Natural killer cell treated with Interleukin-12 subunit alpha and Interleukin-12 subunit beta and Interleukin-15 and Interleukin-18, amount 100 ng/mL, for 72 hours (primary cell): ENCODE results near the gene PRC1. TPM values are rescaled to one million over a fixed set of nuclear protein-coding genes. Genes with fewer than 3 reads are reported as not detected.
A peak's percentile ranks its signal among the peaks of the same experiment; 100 is the strongest.
"Not testable (repeated sequence)": the region's sequence is repeated elsewhere in the genome, so short reads cannot be mapped to it uniquely, and the experiment has no call there.

Source experiments
- ATAC-seq, 2 donors: fragments of 150-1000 bp; cut with Tn5 transposase in 1 of 2; sonication (Bioruptor Pico), chemical (Tn5 transposase) in 1 of 2; 2 replicates each; pipeline ENCODE4 v1.10.0; 2021
- DNase-seq: peaks from one replicate; pipeline ENCODE4 v3.0.0; 2022; ENCODE audit warnings: low spot score
- H3K27ac Mint-ChIP-seq, 2 donors: 1 replicate in 1 of 2; 2 replicates in 1 of 2; pipeline ENCODE4 v1.8.0; 2022; ENCODE audit warnings: mixed read lengths in 2 of 2, mild to moderate bottlenecking in 1 of 2, moderate library complexity in 1 of 2
- H3K27me3 Mint-ChIP-seq, 2 donors: 1 replicate in 1 of 2; 2 replicates in 1 of 2; pipeline ENCODE4 v1.8.0; 2022; ENCODE audit warnings: mixed read lengths in 2 of 2
- H3K36me3 Mint-ChIP-seq: one replicate; pipeline ENCODE4 v1.8.0; 2022; ENCODE audit warnings: mixed read lengths
- H3K4me1 Mint-ChIP-seq, 2 donors: 1 replicate in 1 of 2; 2 replicates in 1 of 2; pipeline ENCODE4 v1.8.0; 2022; ENCODE audit warnings: low read depth in 2 of 2, mixed read lengths in 2 of 2, mild to moderate bottlenecking in 1 of 2
- H3K4me3 Mint-ChIP-seq: one replicate; pipeline ENCODE4 v1.8.0; 2022; ENCODE audit warnings: mixed read lengths
- H3K9me3 Mint-ChIP-seq: 2 replicates; pipeline ENCODE4 v1.8.0; 2022; ENCODE audit warnings: mixed read lengths
- total RNA-seq, 2 donors: library from RNA; stranded (reverse); gene quantifications; one replicate each; pipeline ENCODE4 v1.2.3, GENCODE V29; 2022

PRC1 gene
- total RNA-seq, 2 donors from 2014 or later: 84.3 to 160 TPM

- Mint-ChIP-seq H3K4me1 (peaks cover 28 to 39% of the 10 kb centered on the region in 2 donors), H3K4me3 (peak overlapping the region; percentile 7), H3K36me3 (no peaks in the 10 kb centered on the region), H3K27me3 (no peaks in the 10 kb centered on the region), H3K27ac (peak overlapping the region; percentile 36 to 65), H3K9me3 (no peaks in the 10 kb centered on the region)
- no peak for ATAC-seq
- no peak for DNase-seq
Observed at GRCh38 chr15:91017716-91018115, 23.4 kb upstream of the PRC1 start.

DNA sequence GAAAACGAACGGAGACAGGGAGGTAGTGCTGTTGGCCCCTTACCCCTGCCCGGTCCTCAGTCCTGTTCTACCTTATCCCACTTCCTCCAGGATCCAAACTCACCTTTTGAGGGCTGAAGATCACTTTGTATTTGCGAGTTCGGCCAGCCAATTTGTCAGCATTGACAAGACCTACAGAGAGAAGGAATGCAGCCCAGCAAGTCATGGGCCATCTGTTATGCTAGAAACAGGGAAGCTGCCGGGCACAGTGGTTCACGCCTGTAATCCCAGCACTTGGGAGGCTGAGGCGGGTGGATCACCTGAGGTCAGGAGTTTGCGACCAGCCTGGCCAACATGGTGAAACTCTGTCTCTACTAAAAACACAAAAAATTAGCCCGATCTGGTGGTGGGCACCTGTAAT is 19.4 kb upstream of the PRC1 start:
- H3K4me3 Mint-ChIP-seq, H3K9me3 Mint-ChIP-seq, H3K27me3 Mint-ChIP-seq, ATAC-seq, DNase-seq, H3K27ac Mint-ChIP-seq: not testable (repeated sequence)
- peaks cover 16% of the 10 kb centered on the region for H3K36me3 Mint-ChIP-seq
- H3K4me1 Mint-ChIP-seq: peaks cover 12 to 17% of the 10 kb centered on the region in 2 donors

DNA sequence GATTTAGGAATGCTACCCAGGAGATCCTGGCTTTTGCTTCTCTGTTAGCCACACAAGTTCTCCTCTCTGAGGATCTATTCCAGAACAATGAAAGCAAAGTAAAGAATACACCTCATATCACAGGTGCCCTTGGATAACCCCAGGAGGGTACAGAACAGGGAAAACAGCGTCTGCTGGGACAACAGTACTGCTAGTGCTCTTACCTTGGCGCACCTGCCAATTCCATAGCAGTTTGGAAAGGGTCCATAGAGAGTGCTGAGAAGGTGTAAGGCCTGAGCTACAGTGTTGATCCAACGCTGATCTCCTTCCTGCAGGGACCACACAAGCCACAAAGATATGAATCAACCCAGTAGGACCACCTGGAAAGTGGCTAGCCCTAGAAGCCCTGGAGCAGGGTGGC is 12.9 kb upstream of the PRC1 start:
- no peak for ATAC-seq
- no peaks in the 10 kb centered on the region for H3K9me3 Mint-ChIP-seq
- H3K4me3 Mint-ChIP-seq: no peak overlapping the region
- peak overlapping the region in 1 of 2 donors; percentile 16 for H3K27ac Mint-ChIP-seq
- DNase-seq: no peak
- H3K36me3 Mint-ChIP-seq: peaks cover 25% of the 10 kb centered on the region
- H3K4me1 Mint-ChIP-seq: peaks cover 4 to 5% of the 10 kb centered on the region in 2 donors
- no peaks in the 10 kb centered on the region for H3K27me3 Mint-ChIP-seq

DNA sequence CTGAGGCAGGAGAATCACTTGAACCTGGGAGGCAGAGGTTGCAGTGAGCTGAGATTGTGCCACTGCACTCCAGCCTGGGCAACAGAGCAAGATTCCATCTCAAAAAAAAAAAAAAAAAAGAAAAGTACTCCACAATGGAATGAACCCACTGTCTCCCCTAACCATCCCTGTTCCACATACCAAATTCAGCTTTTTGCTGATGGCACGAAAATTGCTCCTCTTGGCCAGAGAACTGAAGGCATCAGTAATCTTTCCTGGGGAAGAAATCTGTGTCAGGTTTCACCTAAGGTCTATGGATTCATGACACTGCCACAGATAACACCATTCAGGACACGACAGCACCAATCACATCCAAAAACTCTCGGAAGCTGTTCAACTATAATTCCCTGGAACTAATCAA is 6.9 kb upstream of the PRC1 start:
- Mint-ChIP-seq H3K4me3 (no peak overlapping the region), H3K4me1 (peaks cover 1 to 4% of the 10 kb centered on the region in 2 donors), H3K36me3 (peaks cover 13% of the 10 kb centered on the region), H3K9me3 (no peaks in the 10 kb centered on the region), H3K27me3 (no peaks in the 10 kb centered on the region), H3K27ac (no peak overlapping the region)
- no peak for ATAC-seq
- DNase-seq: no peak

DNA sequence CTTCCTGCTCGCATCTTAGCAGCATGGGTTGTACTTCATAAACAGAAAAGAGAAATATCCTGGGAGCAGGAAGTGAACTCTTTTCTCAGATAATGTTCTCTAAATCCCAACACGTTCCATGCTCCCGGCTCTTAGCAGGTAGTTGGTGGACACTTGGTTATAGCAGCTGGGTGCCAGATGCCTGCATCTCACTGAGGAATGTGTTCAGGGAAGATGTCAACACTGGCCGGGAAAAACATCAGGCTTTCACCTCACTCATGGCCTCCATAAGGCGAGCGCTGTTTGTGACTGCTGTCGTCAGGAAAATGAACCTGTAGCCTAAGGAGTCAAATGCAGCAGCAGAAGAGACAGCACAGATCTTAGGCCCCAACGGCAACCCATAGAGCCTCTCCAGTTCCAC is 4.4 kb upstream of the PRC1 start:
- Mint-ChIP-seq H3K9me3 (no peaks in the 10 kb centered on the region), H3K4me1 (peaks cover 9 to 10% of the 10 kb centered on the region in 2 donors), H3K27ac (no peak overlapping the region), H3K36me3 (peaks cover 13% of the 10 kb centered on the region), H3K4me3 (no peak overlapping the region), H3K27me3 (no peaks in the 10 kb centered on the region)
- no peak for DNase-seq
- no peak for ATAC-seq

GRCh38 chr15:90994059-90994416 is 297 bp downstream of the PRC1 start:
- DNase-seq: no peak
- Mint-ChIP-seq H3K4me3 (peak overlapping the region; percentile 85), H3K4me1 (peaks cover 17 to 24% of the 10 kb centered on the region in 2 donors), H3K27me3 (no peaks in the 10 kb centered on the region), H3K27ac (peak overlapping the region; percentile 89 to 99), H3K9me3 (no peaks in the 10 kb centered on the region), H3K36me3 (peaks cover 12% of the 10 kb centered on the region)
- ATAC-seq: peak; percentile 48 to 50

DNA sequence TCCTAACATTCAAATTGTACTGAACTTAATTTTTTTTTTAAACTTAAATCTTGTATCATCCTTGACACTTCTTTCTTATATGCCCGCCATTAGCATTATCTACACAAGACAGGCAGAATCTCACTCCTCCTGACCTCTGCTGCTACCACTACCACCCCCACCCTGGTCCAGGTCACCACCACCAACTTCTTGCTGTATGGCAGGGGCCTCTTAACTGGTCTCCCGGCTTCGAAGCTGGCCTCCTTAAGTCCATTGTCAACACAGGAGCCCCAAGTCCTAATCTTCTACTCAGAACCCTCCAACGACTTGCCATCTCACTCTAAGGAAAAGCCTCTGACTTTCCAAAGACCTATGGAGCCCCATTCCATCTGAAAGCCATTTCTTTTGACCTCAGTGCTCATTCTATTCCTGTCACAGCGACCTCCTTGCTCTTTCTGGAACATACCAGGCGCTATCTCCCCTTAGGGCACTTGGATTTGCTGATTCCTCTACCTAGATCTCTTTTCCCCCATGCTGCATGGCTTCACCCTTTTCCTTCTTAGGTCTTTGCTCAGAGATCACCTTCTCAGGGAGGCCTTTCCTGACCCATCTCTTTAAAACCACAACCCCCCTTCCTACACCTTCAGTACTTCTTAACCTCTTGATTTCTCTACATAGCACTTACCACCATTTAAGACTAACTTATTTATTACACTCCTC is 2.6 kb downstream of the PRC1 start:
- Mint-ChIP-seq H3K4me3 (peak overlapping the region; percentile 74), H3K27ac (peak overlapping the region in 1 of 2 donors; percentile 1), H3K36me3 (peaks cover 5% of the 10 kb centered on the region), H3K4me1 (peaks cover 26 to 39% of the 10 kb centered on the region in 2 donors), H3K9me3 (no peaks in the 10 kb centered on the region), H3K27me3 (no peaks in the 10 kb centered on the region)
- ATAC-seq: no peak
- no peak for DNase-seq

- DNase-seq (no peak), ATAC-seq (no peak)
- Mint-ChIP-seq H3K4me1 (peaks cover 22 to 33% of the 10 kb centered on the region in 2 donors), H3K36me3 (peaks cover 5% of the 10 kb centered on the region), H3K4me3 (no peak overlapping the region), H3K9me3 (no peaks in the 10 kb centered on the region), H3K27me3 (no peaks in the 10 kb centered on the region), H3K27ac (no peak overlapping the region)
Observed at GRCh38 chr15:90990446-90990845, 3.9 kb downstream of the PRC1 start.

- Mint-ChIP-seq H3K4me1 (peaks cover 20 to 29% of the 10 kb centered on the region in 2 donors), H3K4me3 (peak overlapping the region; percentile 72), H3K27ac (peak overlapping the region; percentile 26 to 78), H3K9me3 (no peaks in the 10 kb centered on the region), H3K27me3 (no peaks in the 10 kb centered on the region), H3K36me3 (peaks cover 5% of the 10 kb centered on the region)
- no peak for DNase-seq
- ATAC-seq: no peak
Observed at GRCh38 chr15:90989040-90989768, 5.1 kb downstream of the PRC1 start.

DNA sequence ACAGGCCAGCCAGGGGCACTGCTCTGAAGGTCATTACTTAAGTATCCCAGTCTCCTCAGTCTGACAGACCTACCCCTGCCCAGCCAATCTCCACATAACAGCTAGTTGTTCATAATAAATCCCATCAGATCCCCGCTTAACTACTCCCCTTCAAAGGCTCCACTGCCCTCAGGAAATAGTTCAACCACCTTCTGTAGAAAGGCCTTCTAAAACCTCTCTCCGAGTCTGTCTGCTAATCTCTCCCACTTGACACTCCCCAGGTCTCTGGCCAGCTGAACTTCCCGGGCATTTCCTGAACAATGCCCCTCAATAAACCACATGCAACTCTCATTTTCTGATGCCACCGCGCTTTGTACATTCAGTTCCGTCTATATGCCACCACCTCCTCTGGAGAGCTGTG is 6.0 kb downstream of the PRC1 start:
- ATAC-seq (peak in 1 of 2 donors; percentile 43), DNase-seq (no peak)
- peak overlapping the region; percentile 26 to 78 for H3K27ac Mint-ChIP-seq
- H3K27me3 Mint-ChIP-seq: no peaks in the 10 kb centered on the region
- H3K9me3 Mint-ChIP-seq: no peaks in the 10 kb centered on the region
- H3K4me3 Mint-ChIP-seq: peak overlapping the region; percentile 72
- H3K4me1 Mint-ChIP-seq: peaks cover 26 to 36% of the 10 kb centered on the region in 2 donors
- H3K36me3 Mint-ChIP-seq: peaks cover 12% of the 10 kb centered on the region

- H3K36me3 Mint-ChIP-seq: peaks cover 18% of the 10 kb centered on the region
Observed at GRCh38 chr15:90987561-90988141, 6.7 kb downstream of the PRC1 start.

DNA sequence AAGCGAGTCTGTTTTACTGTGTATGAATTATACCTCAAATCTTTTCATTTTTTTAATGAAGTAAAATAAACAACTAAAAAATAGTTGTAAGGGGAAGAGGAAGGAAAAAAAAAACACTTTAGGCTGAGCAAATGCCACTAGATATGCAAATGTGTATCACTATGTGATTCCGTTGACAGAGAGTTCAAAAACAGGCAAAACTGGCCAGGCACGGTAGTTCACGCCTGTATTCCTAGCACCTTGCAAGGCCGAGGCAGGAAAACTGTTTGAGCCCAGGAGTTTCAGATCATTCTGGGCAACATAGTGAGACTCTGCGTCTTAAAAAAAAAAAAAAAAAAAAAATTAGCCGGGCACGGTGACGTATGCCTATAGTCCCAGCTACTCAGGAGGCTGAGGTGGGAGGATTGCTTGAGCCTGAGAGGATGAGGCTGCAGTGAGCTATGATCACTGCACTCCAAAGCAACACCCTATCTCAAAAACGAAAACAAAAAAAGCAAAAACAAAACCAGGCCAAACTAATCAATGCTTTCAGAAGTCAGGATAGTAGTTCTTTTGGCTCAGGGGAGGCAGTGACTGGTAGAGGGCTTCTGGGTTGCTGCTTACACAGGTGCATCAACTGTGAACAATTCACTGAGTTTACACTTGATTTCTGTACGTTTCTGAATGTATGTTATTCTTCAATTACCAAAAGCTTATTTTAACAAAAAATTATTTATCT is 7.4 kb downstream of the PRC1 start:
- ATAC-seq (no peak), DNase-seq (no peak)
- Mint-ChIP-seq H3K27ac (no peak overlapping the region), H3K36me3 (peaks cover 19% of the 10 kb centered on the region), H3K9me3 (no peaks in the 10 kb centered on the region), H3K4me3 (no peak overlapping the region), H3K27me3 (no peaks in the 10 kb centered on the region), H3K4me1 (peaks cover 31 to 41% of the 10 kb centered on the region in 2 donors)

More at GRCh38 chr15:90987561-90988141, 6.7 kb downstream of the PRC1 start:
- Mint-ChIP-seq H3K4me1 (peaks cover 30 to 41% of the 10 kb centered on the region in 2 donors), H3K27ac (peak overlapping the region in 1 of 2 donors; percentile 78), H3K27me3 (no peaks in the 10 kb centered on the region), H3K9me3 (no peaks in the 10 kb centered on the region), H3K4me3 (no peak overlapping the region)
- no peak for ATAC-seq
- DNase-seq: no peak

GRCh38 chr15:90982135-90982534 is 12.2 kb downstream of the PRC1 start:
- no peaks in the 10 kb centered on the region for H3K27me3 Mint-ChIP-seq
- peaks cover 23 to 32% of the 10 kb centered on the region in 2 donors for H3K4me1 Mint-ChIP-seq
- ATAC-seq (peak; percentile 86 to 89), DNase-seq (peak; percentile 69)
- H3K9me3 Mint-ChIP-seq: no peaks in the 10 kb centered on the region
- H3K27ac Mint-ChIP-seq: peak overlapping the region; percentile 59 to 89
- peak overlapping the region; percentile 67 for H3K4me3 Mint-ChIP-seq
- H3K36me3 Mint-ChIP-seq: peaks cover 31% of the 10 kb centered on the region
